Neural progenitor cell (in vitro differentiated cells): ENCODE results near the gene PRSS38. TPM values are rescaled to one million over a fixed set of nuclear protein-coding genes. Genes with fewer than 3 reads are reported as not detected.

Source experiments
- DNase-seq: peaks from one replicate; pipeline ENCODE4 v3.0.0-alpha.2; 2016; ENCODE audit warnings: low spot score
- H2AFZ ChIP-seq: fragments of 200-600 bp; sonication (generic); replicated peaks from 2 replicates; pipeline ENCODE4 v1.6.1; 2016; ENCODE audit warnings: antibody characterized with exemption
- H3F3A ChIP-seq: fragments of 200-600 bp; sonication (generic); 2 replicates; pipeline ENCODE4 v1.6.1; 2016; ENCODE audit warnings: antibody characterized with exemption, low read depth
- H3K27ac ChIP-seq: fragments of 200-600 bp; sonication (generic); 2 replicates; pipeline ENCODE4 v1.5.1; 2016; ENCODE audit warnings: mild to moderate bottlenecking
- H3K27me3 ChIP-seq: fragments of 200-600 bp; sonication (generic); 2 replicates; pipeline ENCODE4 v1.6.1; 2016; ENCODE audit warnings: mild to moderate bottlenecking, moderate library complexity
- H3K36me3 ChIP-seq: fragments of 200-600 bp; sonication (generic); 2 replicates; pipeline ENCODE4 v1.5.1; 2016
- H3K4me1 ChIP-seq: fragments of 200-600 bp; sonication (generic); 2 replicates; pipeline ENCODE4 v1.6.1; 2016; ENCODE audit warnings: mixed run types
- H3K4me2 ChIP-seq: fragments of 200-600 bp; sonication (generic); 2 replicates; pipeline ENCODE4 v1.6.1; 2016
- H3K4me3 ChIP-seq: fragments of 200-600 bp; sonication (generic); 2 replicates; pipeline ENCODE4 v1.5.1; 2016
- H3K79me2 ChIP-seq: fragments of 200-600 bp; sonication (generic); 2 replicates; pipeline ENCODE4 v1.6.1; 2016; ENCODE audit warnings: low read depth
- H3K9ac ChIP-seq: fragments of 200-600 bp; sonication (generic); 2 replicates; pipeline ENCODE4 v1.6.1; 2016
- H3K9me3 ChIP-seq: fragments of 200-600 bp; sonication (generic); 2 replicates; pipeline ENCODE4 v1.5.1; 2016; ENCODE audit warnings: low read depth
- H4K20me1 ChIP-seq: fragments of 200-600 bp; sonication (generic); 2 replicates; pipeline ENCODE4 v1.6.1; 2016; ENCODE audit warnings: low read depth
- H3K27ac Mint-ChIP-seq: 3 replicates; pipeline ENCODE4 v1.8.0; 2021; ENCODE audit warnings: mixed read lengths
- H3K27me3 Mint-ChIP-seq: 2 replicates; pipeline ENCODE4 v1.8.0; 2022; ENCODE audit warnings: low read depth, mild to moderate bottlenecking, inconsistent platforms, moderate library complexity, mixed read lengths; ENCODE audit not compliant: insufficient read depth
- H3K36me3 Mint-ChIP-seq: 3 replicates; pipeline ENCODE4 v1.8.0; 2021; ENCODE audit warnings: mixed read lengths
- H3K4me1 Mint-ChIP-seq: 3 replicates; pipeline ENCODE4 v1.8.0; 2021; ENCODE audit warnings: mixed read lengths
- H3K4me3 Mint-ChIP-seq: 3 replicates; pipeline ENCODE4 v1.8.0; 2021; ENCODE audit warnings: mild to moderate bottlenecking, moderate library complexity, mixed read lengths
- H3K9me3 Mint-ChIP-seq: 3 replicates; pipeline ENCODE4 v1.8.0; 2020; ENCODE audit warnings: mixed read lengths
- CTCF ChIP-seq: fragments of 200-600 bp; sonication (generic); IDR thresholded peaks from 2 replicates; pipeline ENCODE4 v1.5.1; 2017; ENCODE audit warnings: antibody characterized with exemption, mild to moderate bottlenecking
- EZH2 ChIP-seq: fragments of 200-600 bp; sonication (generic); IDR thresholded peaks from 2 replicates; pipeline ENCODE4 v1.6.1; 2017; ENCODE audit warnings: antibody characterized with exemption, mild to moderate bottlenecking, moderate library complexity
- EZH2phosphoT487 ChIP-seq: fragments of 200-600 bp; sonication (generic); IDR thresholded peaks from 2 replicates; pipeline ENCODE4 v1.6.1; 2017; ENCODE audit warnings: antibody characterized with exemption
- total RNA-seq: library from RNA; depleted of rRNA; stranded (reverse); fragments of >200 nt; gene quantifications from 2 replicates; pipeline ENCODE4 v1.2.3, GENCODE V29; 2015; ENCODE audit warnings: low replicate concordance

Gene PRSS38
- total RNA-seq, 1 donor from 2014 or later = not detected

GRCh38 chr1:227798078-227798802 lies 17.2 kb upstream of the PRSS38 start:
- H3K4me1 Mint-ChIP-seq = peaks cover 5% of the 10 kb centered on the region
- H3K4me3 Mint-ChIP-seq = no peak overlapping the region
- Histone ChIP-seq H3K27me3 (no peaks in the 10 kb centered on the region), H3K9ac (no peak overlapping the region), H3K27ac (no peak overlapping the region), H3K4me3 (no peak overlapping the region), H4K20me1 (no peaks in the 10 kb centered on the region), H3K79me2 (no peaks in the 10 kb centered on the region), H3K36me3 (no peaks in the 10 kb centered on the region), H3K4me1 (peaks cover 16% of the 10 kb centered on the region), H2AFZ (no peak overlapping the region), H3K9me3 (no peaks in the 10 kb centered on the region), H3K4me2 (no peak overlapping the region), H3F3A (no peaks in the 10 kb centered on the region)
- no peaks in the 10 kb centered on the region for H3K9me3 Mint-ChIP-seq
- DNase-seq = no peak
- TF ChIP-seq CTCF (no peak), EZH2 (no peak), EZH2phosphoT487 (no peak)
- peaks cover 7% of the 10 kb centered on the region for H3K27me3 Mint-ChIP-seq
- no peaks in the 10 kb centered on the region for H3K36me3 Mint-ChIP-seq
- no peak overlapping the region for H3K27ac Mint-ChIP-seq

- H3K4me1 Mint-ChIP-seq = peaks cover 3% of the 10 kb centered on the region
- DNase-seq = no peak
- H3K4me2 ChIP-seq = no peak overlapping the region
These were observed 15.7 kb upstream of the PRSS38 start for GRCh38 chr1:227799756-227800155.

GRCh38 chr1:227803933-227804332 lies 11.5 kb upstream of the PRSS38 start:
- Histone ChIP-seq H3K9me3 (no peaks in the 10 kb centered on the region), H4K20me1 (no peaks in the 10 kb centered on the region), H3F3A (no peaks in the 10 kb centered on the region), H3K4me3 (no peak overlapping the region), H3K27ac (no peak overlapping the region), H3K9ac (no peak overlapping the region), H3K36me3 (no peaks in the 10 kb centered on the region), H3K4me1 (no peaks in the 10 kb centered on the region), H3K4me2 (no peak overlapping the region), H3K79me2 (no peaks in the 10 kb centered on the region), H3K27me3 (no peaks in the 10 kb centered on the region), H2AFZ (no peak overlapping the region)
- DNase-seq = no peak
- no peaks in the 10 kb centered on the region for H3K36me3 Mint-ChIP-seq
- H3K4me3 Mint-ChIP-seq = no peak overlapping the region
- peaks cover 2% of the 10 kb centered on the region for H3K9me3 Mint-ChIP-seq
- TF ChIP-seq EZH2 = no peak
- no peak for TF ChIP-seq EZH2phosphoT487
- TF ChIP-seq CTCF = no peak
- no peaks in the 10 kb centered on the region for H3K27me3 Mint-ChIP-seq
- H3K27ac Mint-ChIP-seq = no peak overlapping the region
- peaks cover 3% of the 10 kb centered on the region for H3K4me1 Mint-ChIP-seq

More at GRCh38 chr1:227799756-227800155, 15.7 kb upstream of the PRSS38 start:
- H3K27ac ChIP-seq = no peak overlapping the region
- no peak overlapping the region for H3K4me3 ChIP-seq
- no peak overlapping the region for H2AFZ ChIP-seq
- no peaks in the 10 kb centered on the region for H3K36me3 ChIP-seq
- H3K9ac ChIP-seq = no peak overlapping the region
- no peaks in the 10 kb centered on the region for H4K20me1 ChIP-seq
- no peaks in the 10 kb centered on the region for H3K79me2 ChIP-seq
- H3K4me3 Mint-ChIP-seq = no peak overlapping the region
- H3K9me3 ChIP-seq = no peaks in the 10 kb centered on the region
- peaks cover 6% of the 10 kb centered on the region for H3K27me3 Mint-ChIP-seq
- H3K4me1 ChIP-seq = peaks cover 2% of the 10 kb centered on the region
- no peaks in the 10 kb centered on the region for H3K27me3 ChIP-seq
- TF ChIP-seq EZH2phosphoT487 = no peak
- TF ChIP-seq EZH2 = no peak
- TF ChIP-seq CTCF = no peak
- no peaks in the 10 kb centered on the region for H3K9me3 Mint-ChIP-seq
- H3F3A ChIP-seq = no peaks in the 10 kb centered on the region
- no peak overlapping the region for H3K27ac Mint-ChIP-seq
- H3K36me3 Mint-ChIP-seq = no peaks in the 10 kb centered on the region
